Progenitor cell of endocrine pancreas (in vitro differentiated cells): ENCODE data around the gene BRF1. TPM values are rescaled to one million over a fixed set of nuclear protein-coding genes. Genes with fewer than 3 reads are reported as not detected.

Experiments
- DNase-seq: peaks from one replicate; pipeline ENCODE4 v3.0.0; 2021; ENCODE audit warnings: low spot score; ENCODE audit not compliant: unreplicated experiment
- H3K27ac Mint-ChIP-seq: 2 replicates; pipeline ENCODE4 v1.8.0; 2021; ENCODE audit warnings: mild to moderate bottlenecking, moderate library complexity, mixed read lengths
- H3K27me3 Mint-ChIP-seq: 2 replicates; pipeline ENCODE4 v1.8.0; 2021; ENCODE audit warnings: mixed read lengths
- H3K36me3 Mint-ChIP-seq: 2 replicates; pipeline ENCODE4 v1.8.0; 2022; ENCODE audit warnings: mixed read lengths; ENCODE audit not compliant: insufficient read depth
- H3K4me1 Mint-ChIP-seq: 2 replicates; pipeline ENCODE4 v1.8.0; 2021; ENCODE audit warnings: low read depth, mixed read lengths
- H3K4me3 Mint-ChIP-seq: 2 replicates; pipeline ENCODE4 v1.8.0; 2021; ENCODE audit warnings: low read depth, mild to moderate bottlenecking, moderate library complexity, mixed read lengths
- H3K9me3 Mint-ChIP-seq: 2 replicates; pipeline ENCODE4 v1.8.0; 2021; ENCODE audit warnings: low read depth, mixed read lengths
- total RNA-seq: library from RNA; stranded (reverse); gene quantifications from 2 replicates; pipeline ENCODE4 v1.2.1, GENCODE V29; 2021
- TF ChIP-seq, protein P1 (sequence below): fragments of 200-600 bp; sonication (generic); IDR thresholded peaks from one replicate; pipeline ENCODE4 v1.5.0; 2021; ENCODE audit warnings: antibody characterized with exemption, mild to moderate bottlenecking; ENCODE audit not compliant: unreplicated experiment

The BRF1 gene
- total RNA-seq, 1 donor from 2014 or later, result 49.9 TPM

- H3K4me1 Mint-ChIP-seq, result no peaks in the 10 kb centered on the region
- H3K4me3 Mint-ChIP-seq, result no peak overlapping the region
- H3K27ac Mint-ChIP-seq, result no peak overlapping the region
- DNase-seq, result no peak
- H3K36me3 Mint-ChIP-seq, result peaks cover 4% of the 10 kb centered on the region
- TF ChIP-seq, protein P1, sequence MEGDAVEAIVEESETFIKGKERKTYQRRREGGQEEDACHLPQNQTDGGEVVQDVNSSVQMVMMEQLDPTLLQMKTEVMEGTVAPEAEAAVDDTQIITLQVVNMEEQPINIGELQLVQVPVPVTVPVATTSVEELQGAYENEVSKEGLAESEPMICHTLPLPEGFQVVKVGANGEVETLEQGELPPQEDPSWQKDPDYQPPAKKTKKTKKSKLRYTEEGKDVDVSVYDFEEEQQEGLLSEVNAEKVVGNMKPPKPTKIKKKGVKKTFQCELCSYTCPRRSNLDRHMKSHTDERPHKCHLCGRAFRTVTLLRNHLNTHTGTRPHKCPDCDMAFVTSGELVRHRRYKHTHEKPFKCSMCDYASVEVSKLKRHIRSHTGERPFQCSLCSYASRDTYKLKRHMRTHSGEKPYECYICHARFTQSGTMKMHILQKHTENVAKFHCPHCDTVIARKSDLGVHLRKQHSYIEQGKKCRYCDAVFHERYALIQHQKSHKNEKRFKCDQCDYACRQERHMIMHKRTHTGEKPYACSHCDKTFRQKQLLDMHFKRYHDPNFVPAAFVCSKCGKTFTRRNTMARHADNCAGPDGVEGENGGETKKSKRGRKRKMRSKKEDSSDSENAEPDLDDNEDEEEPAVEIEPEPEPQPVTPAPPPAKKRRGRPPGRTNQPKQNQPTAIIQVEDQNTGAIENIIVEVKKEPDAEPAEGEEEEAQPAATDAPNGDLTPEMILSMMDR, result no peak
- no peaks in the 10 kb centered on the region for H3K9me3 Mint-ChIP-seq
- no peaks in the 10 kb centered on the region for H3K27me3 Mint-ChIP-seq
Observed at GRCh38 chr14:105211758-105212089, 89.1 kb downstream of the BRF1 start.

- peaks cover 4% of the 10 kb centered on the region for H3K36me3 Mint-ChIP-seq
- DNase-seq, result no peak
- TF ChIP-seq, protein P1, result no peak
- H3K4me3 Mint-ChIP-seq, result no peak overlapping the region
- H3K4me1 Mint-ChIP-seq, result no peaks in the 10 kb centered on the region
- H3K27me3 Mint-ChIP-seq, result no peaks in the 10 kb centered on the region
- H3K9me3 Mint-ChIP-seq, result no peaks in the 10 kb centered on the region
- H3K27ac Mint-ChIP-seq, result no peak overlapping the region
Observed at GRCh38 chr14:105211086-105211757, 89.6 kb downstream of the BRF1 start.

DNA sequence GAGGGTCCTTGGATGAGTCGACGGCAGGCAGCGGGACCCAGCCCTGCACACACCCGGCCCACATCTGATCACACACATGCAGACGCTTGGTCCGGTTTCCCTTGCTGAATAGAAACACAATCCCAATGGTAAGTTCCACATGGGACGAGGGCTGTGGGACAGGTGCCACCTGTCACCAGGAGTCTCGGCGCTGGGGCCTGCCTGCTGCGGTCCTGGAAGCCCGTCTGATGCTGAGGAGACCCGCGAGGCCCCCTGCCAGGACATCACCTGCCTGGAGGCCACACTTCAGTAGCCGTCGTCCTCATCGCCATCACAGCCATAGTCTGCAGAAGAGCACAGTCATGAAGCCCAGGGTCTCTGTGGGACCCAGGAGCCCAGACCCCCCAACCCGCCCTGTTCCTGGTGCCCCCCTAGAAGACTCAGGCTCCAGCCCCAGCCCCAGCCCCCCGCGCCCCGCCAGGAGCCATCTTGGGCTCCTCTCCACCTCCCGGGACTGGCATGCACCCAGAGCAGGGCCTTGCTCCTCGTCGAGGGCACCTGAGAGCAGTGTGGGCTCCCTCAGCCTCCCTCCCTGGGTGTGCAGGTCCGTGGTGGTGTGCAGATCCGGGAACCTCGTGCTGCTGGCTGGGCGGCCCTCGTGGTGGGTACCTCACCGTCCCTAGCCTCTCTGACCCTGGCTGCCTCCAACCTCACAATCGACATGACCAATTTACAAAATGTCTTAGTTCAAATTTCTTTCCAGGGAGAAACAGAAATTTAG, 90.4 kb downstream of the BRF1 start:
- H3K4me1 Mint-ChIP-seq, result no peaks in the 10 kb centered on the region
- no peak overlapping the region for H3K4me3 Mint-ChIP-seq
- no peaks in the 10 kb centered on the region for H3K27me3 Mint-ChIP-seq
- no peak overlapping the region for H3K27ac Mint-ChIP-seq
- TF ChIP-seq, protein P1, result no peak
- H3K36me3 Mint-ChIP-seq, result peaks cover 1% of the 10 kb centered on the region
- no peaks in the 10 kb centered on the region for H3K9me3 Mint-ChIP-seq
- DNase-seq, result no peak

GRCh38 chr14:105209646-105210045, 91.2 kb downstream of the BRF1 start:
- Mint-ChIP-seq H3K27me3 (no peaks in the 10 kb centered on the region), H3K9me3 (no peaks in the 10 kb centered on the region), H3K36me3 (no peaks in the 10 kb centered on the region), H3K4me1 (no peaks in the 10 kb centered on the region), H3K27ac (no peak overlapping the region), H3K4me3 (no peak overlapping the region)
- TF ChIP-seq, protein P1, result no peak
- no peak for DNase-seq

- Mint-ChIP-seq H3K36me3 (no peaks in the 10 kb centered on the region), H3K27me3 (no peaks in the 10 kb centered on the region), H3K4me1 (no peaks in the 10 kb centered on the region), H3K27ac (no peak overlapping the region), H3K9me3 (no peaks in the 10 kb centered on the region), H3K4me3 (no peak overlapping the region)
- TF ChIP-seq, protein P1, result no peak
- no peak for DNase-seq
Observed at GRCh38 chr14:105209091-105209490, 91.7 kb downstream of the BRF1 start.
